Measurements from ENCODE around the gene CABP4. TPM values are rescaled to one million over a fixed set of nuclear protein-coding genes. Genes with fewer than 3 reads are reported as not detected.

The CABP4 gene
- total and polyA plus RNA-seq, 10 of the 15 experiments (the other 5 are each of a cell fraction or from before 2014, with no cell fraction given) = 0.04 to 0.41 (median 0.14) TPM; not detected in 2

DNA sequence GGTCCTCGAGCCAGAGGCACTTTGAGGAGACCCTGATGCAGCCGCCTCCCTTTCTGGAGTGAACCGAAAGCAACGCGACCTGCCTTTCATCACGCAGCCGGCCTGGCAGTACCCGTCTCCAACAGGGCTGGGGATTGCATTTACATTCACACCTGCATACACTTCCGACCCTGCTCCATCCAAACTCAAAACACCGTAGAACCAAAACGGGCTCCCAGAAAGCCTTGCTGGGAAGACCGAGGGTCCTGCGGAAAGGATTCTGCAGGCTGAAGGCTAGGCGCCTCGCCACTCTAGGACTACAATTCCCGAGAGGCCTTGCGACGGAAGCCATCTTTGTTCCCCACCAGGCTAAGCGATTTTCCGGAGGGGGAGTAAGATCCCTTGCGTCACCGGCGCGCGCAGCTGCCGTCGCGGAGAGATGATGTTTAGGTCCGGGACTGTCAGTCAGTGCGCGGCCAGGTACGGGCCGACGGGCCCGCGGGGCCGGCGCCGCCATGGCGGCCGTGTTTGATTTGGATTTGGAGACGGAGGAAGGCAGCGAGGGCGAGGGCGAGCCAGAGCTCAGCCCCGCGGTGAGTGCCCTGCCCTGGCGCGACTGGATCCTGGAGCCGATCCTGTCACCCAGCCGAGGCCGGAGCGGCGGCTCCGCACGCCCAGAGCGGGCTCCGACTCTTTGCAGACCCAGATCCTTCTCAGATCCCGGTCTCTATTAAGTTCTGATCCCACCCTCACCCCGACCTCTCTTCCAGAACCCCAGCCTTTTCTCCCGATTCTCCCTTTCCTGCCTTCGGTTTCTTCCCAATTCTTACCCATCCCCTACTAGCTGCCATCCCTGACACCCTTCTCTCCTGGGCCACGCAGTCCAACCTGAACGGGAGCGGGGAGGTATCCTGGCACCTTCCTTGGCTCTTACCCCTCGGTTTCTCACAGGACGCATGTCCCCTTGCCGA lies 26.8 kb upstream of the CABP4 start, which contains the start of gene RPS6KB2 (continued):
- TF ChIP-seq, protein P1, sequence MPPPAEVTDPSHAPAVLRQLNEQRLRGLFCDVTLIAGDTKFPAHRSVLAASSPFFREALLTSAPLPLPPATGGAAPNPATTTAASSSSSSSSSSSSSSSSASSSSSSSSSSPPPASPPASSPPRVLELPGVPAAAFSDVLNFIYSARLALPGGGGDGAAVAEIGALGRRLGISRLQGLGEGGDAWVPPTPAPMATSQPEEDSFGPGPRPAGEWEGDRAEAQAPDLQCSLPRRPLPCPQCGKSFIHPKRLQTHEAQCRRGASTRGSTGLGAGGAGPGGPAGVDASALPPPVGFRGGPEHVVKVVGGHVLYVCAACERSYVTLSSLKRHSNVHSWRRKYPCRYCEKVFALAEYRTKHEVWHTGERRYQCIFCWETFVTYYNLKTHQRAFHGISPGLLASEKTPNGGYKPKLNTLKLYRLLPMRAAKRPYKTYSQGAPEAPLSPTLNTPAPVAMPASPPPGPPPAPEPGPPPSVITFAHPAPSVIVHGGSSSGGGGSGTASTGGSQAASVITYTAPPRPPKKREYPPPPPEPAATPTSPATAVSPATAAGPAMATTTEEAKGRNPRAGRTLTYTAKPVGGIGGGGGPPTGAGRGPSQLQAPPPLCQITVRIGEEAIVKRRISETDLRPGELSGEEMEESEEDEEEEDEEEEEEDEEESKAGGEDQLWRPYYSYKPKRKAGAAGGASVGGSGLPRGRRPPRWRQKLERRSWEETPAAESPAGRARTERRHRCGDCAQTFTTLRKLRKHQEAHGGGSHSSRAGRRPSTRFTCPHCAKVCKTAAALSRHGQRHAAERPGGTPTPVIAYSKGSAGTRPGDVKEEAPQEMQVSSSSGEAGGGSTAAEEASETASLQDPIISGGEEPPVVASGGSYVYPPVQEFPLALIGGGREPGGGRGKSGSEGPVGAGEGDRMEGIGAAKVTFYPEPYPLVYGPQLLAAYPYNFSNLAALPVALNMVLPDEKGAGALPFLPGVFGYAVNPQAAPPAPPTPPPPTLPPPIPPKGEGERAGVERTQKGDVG (CRISPR knock-in tag; IDR thresholded peaks at IDR 0.05) = no peak
- TF ChIP-seq ZNF24 (IDR thresholded peaks at IDR 0.05) (no peak), EP300 (IDR thresholded peaks at IDR 0.05; ENCODE audit: borderline replicate concordance in 1 of 2, control insufficient read depth in 1 of 2, low read depth in 2 of 2, low read length in 2 of 2) (no peak), BCL3 (IDR thresholded peaks at IDR 0.05; ENCODE audit: borderline replicate concordance, insufficient read depth, low read depth, low read length, poor library complexity, severe bottlenecking) (no peak), RBBP5 (conservative IDR thresholded peaks at IDR 0.05) (no peak), BMI1 (IDR thresholded peaks at IDR 0.05; ENCODE audit: borderline replicate concordance) (no peak), SP1 (IDR thresholded peaks at IDR 0.05; ENCODE audit: low read depth, low read length) (peak; percentile 76), RELB (IDR thresholded peaks at IDR 0.05; ENCODE audit: low read depth) (peak; percentile 87), RAD51 (IDR thresholded peaks at IDR 0.05) (no peak), FOS (IDR thresholded peaks at IDR 0.05; ENCODE audit: borderline replicate concordance, extremely low read depth, insufficient read length) (no peak), GATAD2B (conservative IDR thresholded peaks at IDR 0.05; ENCODE audit: low read depth) (0 out of 2 replicates have a peak, but pooled peaks have one; percentile 43), BACH1 (IDR thresholded peaks at IDR 0.05; ENCODE audit: borderline replicate concordance) (peak; percentile 72; the same call in 1 of the 2 replicates), SPI1 (IDR thresholded peaks at IDR 0.05; ENCODE audit: borderline replicate concordance, insufficient read depth, low read depth, low read length) (no peak), POLR2AphosphoS5 (IDR thresholded peaks at IDR 0.05; ENCODE audit: low read length) (peak; percentile 76; the same call in 1 of the 2 replicates)

Data from GM12878 (cell line).